Activated CD8-positive, alpha-beta memory T cell treated with anti-CD3 and anti-CD28 coated beads for 4 hours (primary cell): ENCODE data around the gene MXRA7.
"Not testable (repeated sequence)": the region's sequence is repeated elsewhere in the genome, so short reads cannot be mapped to it uniquely, and the experiment has no call there.

Experiments
- DNase-seq, 2 donors: peaks; one replicate each; pipeline ENCODE4 v3.0.0-alpha.2; 2020; ENCODE audit warnings: low read depth in 2 of 2

The MXRA7 gene

DNA sequence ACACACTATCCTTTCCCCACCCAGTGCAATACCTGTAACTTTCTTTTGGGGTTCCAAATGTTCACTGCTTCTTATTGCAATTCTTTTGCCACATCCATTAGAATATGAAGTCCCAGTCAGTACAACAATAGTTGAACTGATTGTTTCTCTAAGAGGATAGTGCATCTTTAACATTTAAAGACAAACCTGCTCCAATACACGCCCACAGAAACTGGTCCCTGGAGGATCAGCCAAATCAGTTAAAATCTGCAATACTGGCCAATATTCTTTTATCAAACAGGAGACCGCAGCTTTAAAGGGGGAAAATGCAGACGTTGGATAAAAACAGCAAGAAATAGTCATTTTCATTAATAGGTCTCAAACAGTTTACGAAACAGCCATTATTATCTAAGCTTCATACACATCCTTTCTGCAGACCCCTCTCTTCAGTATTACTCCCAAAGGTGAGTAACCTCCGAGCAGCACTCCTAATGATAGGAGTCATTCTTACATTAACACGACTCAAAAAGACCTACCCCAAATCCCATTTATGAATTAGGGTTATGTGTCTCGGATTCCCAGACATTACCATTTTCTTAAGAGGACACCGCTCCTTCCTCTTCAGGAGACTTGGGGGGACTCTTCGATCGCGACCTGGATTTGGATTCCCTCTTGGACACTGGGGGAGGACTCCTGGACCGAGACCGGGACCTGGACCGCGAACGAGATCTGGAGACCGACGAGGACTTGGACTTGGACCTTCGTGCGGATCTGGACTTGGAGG lies 25.0 kb upstream of the MXRA7 start:
- DNase-seq = no peak

DNA sequence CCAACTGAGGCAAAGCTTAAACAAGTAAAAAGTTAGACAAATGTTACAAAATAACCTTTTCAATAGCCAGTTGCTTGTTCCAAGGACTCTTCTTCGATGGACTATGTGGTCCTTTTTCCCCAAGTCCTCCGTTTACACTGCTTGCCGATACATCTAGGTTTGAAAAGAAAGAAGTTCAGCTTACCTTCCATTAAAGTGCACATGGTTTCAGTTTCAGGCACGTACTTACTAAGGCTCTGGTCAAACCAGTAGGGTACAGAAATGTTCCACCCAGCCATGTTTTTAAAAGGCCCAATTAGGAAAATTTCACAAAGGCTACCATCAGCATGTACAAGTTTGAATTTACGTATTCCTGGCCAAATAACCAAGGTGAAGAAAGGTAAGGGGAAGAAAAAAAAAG lies 24.2 kb upstream of the MXRA7 start:
- DNase-seq = no peak

DNA sequence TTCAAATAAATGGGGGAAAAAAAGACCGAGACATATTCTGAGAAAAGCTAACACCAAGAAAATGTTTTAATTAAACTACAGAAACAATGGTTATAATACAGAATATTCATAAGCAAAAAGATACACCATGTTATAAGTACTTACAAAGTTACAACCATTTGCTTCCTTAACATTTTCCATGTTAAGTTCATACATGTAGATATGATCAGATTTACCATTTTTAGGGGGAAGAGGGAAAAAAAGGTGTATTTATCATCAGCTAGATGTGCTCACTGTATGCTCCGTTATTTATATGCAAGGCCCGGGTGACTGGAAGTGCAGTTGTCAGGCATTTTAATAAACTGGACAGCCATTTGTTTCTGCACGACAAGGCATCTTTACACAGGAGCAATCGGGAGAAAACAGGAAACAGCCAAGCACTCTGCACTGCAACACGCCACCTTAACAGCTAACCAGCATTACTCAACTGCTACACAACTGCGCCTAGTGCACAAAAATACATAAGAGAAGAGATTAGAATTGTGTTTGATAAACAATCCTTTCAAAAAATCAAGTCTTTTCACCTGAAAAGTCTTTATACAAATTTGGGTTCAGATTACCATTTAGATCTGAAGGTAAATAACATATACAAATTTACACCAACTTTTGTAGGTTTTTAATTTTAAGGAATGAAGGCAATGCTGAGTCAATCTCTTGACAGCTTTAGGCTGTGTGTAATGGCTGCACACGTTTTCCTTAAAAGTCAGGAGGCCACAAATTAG lies 23.5 kb upstream of the MXRA7 start:
- no peak for DNase-seq

DNA sequence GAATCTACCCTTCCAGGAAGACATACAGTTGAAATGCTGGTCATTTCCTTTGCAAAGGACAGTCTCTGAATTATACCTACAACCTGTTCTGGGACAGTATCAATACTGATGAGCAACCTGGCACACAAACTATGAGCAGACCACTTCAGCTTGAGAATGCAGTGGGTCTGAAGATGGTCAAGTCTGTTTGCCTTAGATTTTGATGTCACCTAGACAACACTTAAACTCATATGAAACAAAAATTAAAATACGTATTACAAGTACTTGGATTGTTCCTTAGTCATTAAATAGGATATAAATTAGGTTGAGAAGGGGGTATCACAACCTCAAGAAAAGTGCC lies 22.8 kb upstream of the MXRA7 start:
- DNase-seq = no peak

DNA sequence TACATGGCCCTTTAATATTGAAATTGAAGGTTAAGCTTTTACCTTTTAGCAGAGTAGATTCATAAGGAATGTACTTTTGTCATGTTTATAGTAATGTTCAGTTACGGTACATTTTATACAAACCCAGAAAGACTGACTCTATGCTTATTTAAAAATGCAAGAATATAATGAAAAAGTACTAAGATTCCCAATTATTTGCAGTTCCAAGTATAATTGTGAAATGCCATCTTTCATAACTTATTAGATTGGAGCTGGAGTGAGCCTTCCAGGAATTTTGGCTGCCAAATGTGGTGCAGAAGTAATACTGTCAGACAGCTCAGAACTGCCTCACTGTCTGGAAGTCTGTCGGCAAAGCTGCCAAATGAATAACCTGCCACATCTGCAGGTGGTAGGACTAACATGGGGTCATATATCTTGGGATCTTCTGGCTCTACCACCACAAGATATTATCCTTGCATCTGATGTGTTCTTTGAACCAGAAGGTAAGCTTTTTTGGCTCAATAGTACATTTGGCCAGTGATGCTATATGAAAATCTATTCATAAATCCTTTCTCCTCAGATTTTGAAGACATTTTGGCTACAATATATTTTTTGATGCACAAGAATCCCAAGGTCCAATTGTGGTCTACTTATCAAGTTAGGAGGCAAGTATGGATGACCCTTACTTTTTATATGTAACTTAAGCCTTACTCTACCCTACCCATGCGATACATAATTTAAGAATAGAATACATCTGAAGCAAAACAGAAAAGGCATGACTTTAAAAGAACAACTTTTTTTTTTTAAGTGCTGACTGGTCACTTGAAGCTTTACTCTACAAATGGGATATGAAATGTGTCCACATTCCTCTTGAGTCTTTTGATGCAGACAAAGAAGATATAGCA lies 22.2 kb upstream of the MXRA7 start:
- no peak for DNase-seq

DNA sequence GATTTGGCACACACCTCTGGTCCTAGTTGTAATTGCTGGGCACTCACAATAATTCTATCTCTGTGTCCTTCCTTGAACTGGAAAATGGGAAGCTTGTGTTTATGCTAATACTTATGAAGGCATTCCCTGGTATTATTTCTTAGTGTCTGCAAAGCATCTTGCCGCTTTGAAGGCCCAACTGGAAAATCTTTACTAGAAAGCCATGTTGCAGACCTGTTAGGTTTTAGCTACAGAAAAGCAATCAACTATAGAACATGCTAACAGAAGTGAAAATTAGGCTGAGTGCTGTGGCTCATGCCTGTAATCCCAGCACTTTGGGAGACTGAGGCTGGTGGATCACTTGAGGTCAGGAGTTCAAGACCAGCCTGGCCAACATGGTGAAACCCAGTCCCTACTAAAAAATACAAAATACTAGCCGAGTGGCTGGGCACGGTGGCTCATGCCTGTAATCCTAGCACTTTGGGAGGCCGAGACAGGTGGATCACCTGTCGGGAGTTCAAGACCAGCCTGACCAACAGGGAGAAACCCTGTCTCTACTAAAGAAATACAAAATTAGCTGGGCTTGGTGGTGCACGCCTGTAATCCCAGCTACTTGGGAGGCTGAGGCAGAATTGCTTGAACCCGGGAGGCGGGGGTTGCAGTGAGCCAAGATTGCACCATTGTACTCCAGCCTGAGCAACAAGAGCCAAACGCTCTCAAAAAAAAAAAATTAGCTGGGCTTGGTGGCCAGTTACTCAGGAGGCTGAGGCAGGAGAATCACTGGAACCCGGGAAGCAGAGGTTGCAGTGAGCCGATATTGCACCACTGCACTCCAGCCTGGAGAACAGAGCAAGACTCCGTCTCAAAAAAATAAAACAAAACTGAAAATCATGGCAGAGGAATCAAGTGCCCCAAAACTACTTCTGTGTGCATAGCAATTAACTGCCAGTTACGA lies 21.3 kb upstream of the MXRA7 start:
- DNase-seq = not testable (repeated sequence)

DNA sequence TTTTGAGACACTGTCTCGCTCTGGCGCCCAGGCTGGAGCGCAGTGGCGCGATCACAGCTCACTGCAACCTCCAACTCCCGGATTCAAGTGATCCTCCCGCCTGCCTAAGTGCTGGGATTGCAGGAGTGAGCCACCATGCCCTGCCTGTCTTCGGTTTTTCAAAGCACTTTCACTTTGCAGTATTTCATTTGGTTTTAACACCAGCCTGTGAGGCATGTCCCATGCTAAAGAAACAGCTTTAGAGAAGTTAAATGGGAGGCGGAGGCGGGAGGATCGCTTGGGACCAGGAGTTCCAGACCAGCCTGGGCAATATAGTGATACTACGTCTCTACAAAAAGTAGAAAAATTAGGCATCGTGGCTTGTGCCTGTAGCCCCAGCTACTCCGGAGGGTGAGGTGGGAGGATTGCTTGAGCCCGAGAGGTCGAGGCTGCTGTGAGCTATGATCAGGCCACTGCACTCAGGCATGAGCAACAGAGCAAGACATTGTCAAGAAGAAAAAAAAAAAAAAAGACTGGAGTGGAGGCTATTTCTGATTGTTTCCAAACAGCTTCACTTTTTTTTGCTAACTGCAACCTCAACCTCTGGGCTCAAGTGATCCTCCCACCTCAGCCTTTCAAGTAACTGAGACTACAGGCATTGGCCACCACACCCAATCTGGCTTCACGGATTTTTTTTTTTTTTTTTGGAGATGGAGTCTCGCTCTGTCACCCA lies 17.1 kb upstream of the MXRA7 start:
- DNase-seq = no peak

DNA sequence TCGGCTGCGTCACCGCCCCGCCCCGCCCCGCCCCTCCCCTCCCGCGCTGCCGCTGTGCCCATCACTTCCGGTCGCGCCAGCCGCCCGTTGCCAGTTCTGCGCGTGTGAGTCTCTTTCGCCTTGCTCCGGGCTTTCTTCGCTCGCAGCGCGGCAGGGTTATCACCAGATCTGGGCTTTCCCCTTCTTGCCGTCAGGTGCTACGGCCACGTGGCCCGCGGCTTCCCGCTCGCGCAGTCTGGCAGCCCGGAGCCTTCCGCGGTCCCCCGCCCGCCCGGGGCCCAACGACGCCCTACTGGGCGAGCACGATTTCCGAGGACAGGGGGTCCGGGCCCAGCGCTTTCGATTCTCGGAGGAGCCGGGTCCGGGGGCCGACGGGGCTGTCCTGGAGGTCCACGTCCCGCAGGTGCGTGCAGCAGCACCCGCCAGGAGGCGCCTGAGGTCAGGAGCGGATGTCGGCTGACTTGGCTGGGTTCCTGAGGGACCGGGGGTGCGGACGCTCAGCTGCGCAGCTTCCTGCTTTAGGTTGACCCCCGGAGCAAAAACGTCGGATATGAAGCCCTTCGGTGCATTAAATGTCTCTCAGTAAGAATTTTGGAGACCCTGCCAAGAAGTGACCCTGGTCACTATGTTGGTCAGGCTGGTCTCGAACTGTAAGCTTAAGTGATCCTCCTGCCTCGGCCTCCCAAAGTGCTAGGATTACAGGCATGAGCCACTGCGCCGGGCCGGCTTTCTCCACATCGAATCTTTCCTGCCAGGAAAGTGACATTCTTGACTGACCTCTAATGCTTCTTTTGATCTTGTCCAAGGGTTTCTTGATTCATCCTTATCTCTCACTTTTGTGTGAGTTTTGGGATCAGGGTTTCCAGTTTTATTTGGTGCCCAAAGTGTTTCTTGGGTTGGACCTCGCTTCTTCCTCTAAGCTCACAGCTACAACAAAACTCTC lies 16.3 kb upstream of the MXRA7 start, which contains the start of gene METTL23:
TSS of gene METTL23 (plus strand) at position 64 of the 943 bp plus-strand sequence. CDS start 2,872 bp downstream, outside the sequence.
- DNase-seq = peak in 1 of 2 donors; percentile 62

DNA sequence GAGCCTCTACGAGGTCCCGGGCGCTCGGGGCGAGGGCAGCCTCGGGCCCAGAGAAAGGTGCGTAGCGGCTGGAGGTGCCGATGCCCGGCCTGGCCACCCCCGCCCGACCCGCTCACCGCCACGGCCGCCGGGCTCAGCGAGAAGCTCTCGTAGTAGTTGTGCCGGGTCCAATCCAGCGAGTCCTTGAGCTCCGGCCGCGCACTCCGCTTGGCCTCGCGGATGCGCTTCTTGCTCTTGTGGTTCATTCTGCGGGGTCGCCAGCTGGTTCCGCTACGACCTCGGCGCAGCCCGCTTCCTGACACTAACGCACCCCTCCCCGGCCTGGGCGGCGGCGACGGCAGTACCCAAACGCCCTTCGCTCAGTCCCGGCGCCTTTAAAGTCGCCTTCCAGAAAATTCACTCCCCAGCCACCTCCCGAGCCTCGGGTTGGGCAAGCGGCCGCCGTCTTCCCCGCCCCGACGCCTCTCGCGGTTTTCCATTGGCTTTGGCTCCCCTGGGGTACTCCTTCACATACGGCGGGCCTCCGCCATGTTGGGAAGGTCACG lies 15.5 kb upstream of the MXRA7 start, which contains the start of gene JMJD6:
TSS of gene JMJD6 (minus strand) at position 376 of the 545 bp plus-strand sequence. CDS start at position 245, 131 bp downstream.
- DNase-seq = peak; percentile 85 to 90

DNA sequence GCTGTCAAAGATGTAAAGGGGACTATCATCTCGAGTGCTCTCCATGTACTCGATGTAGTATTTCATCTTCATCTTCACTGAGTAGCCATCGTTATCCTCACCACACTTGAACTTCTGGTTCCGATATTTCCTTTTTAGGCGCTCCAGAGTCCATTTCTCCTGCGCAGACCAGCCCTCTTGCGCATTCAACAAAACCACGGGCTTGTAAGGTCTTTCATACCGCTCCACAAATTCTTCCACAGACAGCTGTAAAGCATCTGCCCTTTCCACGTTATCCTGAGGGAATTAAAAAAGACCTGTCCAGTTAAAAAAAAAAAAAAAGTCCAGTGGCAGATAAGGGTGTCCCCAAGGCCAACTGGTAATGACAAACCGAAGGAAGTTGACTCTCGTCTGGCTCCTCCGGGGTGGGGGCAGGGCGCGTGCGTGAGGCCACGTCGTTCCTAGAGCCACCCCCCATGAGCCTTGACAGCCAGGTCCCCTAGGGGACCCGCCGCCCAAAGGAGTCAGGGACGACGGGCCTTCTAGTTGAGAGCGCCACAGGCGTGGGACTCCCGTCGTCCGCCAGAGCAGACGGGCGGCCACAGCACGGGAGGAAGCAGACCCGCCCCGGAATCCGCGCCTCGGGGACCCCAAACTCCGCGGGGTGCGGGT lies 14.9 kb upstream of the MXRA7 start:
- DNase-seq = peak in 1 of 2 donors; percentile 55

DNA sequence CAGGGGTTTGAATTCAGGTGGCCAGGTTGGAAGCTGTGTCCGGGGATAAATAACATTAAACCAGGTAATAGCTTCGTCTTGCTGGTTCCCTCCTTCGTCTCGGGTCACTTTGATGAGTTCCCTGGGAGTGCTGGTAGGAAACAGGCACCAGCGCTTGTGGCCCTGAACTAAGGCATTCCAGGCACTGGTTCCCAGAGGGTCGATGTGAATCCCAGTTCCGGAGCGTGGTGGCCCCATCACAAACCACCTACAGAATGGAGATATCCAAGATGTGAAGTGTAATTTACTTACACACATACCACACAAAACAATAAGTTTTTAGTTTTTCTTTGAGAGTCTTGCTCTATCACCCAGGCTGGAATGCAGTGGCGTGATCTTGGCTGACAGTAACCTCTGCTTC lies 13.0 kb upstream of the MXRA7 start:
- no peak for DNase-seq

DNA sequence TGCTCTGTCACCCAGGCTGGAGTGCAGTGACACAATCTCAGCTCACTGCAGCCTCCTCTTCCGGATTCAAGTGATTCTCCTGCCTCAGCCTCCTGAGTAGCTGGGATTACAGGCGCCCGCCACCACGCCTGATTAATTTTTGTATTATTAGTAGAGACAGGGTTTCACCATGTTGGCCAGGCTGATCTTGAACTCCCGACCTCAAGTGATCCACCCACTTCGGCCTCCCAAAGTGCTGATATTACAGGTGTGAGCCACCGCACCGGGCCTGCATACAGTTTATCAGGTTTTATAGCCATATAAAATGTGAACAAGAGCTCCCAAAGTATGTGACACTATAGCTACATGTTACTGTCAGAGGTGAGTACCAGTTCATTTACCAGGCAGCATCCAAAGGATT lies 12.2 kb upstream of the MXRA7 start:
- not testable (repeated sequence) for DNase-seq

DNA sequence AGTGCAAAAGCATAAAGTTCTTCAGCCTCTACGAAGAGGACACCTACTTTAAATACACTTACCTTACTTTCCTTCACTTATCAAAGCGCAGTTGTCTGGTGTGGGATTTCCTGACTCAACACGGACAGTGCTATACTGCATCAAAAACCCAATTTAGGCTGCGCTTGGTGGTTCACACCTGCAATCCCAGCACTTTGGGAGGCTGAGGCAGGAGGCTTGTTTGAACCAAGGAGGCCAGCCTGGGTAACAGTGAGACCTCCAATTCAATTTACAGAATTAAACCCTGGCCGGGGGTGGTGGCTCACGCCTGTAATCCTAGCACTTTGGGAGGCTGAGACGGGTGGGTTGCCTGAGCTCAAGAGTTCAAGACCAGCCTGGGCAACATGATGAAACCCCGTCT lies 11.5 kb upstream of the MXRA7 start:
- no peak for DNase-seq

DNA sequence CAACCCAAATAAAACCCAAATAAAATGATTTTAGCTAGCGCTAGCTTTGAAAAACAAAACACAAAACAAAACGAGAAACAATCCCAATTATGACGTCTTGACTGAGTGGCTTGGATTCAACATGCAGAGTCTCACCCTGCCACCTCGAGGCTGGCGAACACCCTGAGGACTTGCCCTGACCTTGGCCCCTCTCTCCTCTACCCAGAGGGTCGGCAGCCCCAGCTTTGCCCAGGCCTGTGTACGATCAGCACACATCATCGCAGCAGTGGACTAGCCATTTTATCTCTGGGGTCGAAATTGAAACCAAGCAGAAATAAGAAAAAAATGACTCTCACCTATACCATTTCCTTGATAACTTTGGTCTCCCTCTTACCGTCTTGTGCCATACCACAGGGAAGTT lies 10.7 kb upstream of the MXRA7 start:
- no peak for DNase-seq

DNA sequence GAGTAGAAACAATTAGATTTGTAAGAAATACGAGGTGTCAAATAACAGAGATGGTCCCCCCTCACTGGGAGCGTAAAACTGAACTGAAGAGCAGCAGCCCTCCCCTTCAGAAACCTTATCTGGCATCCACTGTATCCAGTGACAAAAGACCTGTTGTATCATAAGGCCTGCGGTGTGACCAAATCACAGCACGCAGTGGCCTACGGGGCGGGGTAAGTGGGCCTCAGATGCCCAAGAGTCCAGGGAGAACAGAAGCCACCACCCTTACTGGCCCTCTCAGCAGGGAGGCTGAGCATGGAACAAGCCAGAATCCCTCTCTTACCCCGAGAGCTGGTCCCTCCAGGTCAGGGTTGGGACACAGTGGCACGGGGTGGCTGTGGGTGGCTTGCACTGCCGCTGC lies 10.2 kb upstream of the MXRA7 start:
- DNase-seq = no peak

DNA sequence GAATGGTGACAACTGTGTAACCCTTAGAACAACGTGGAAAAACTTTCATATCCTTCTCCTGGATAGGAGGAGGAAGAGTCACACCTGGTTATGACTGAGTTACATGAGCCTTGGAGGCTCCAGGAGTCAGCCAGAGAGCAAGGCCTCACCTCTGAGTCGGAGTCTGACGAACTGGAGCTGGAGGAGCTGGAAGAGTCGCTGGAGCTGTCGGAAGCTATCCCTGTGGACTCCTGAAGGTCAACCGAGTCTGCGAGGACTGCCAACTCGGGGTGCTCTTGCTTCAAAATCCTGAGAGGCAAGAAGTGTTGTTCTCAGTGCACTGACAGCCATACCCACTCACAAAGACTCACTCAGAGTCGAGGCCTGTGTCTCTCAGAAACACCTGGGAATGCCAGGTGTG lies 9.4 kb upstream of the MXRA7 start:
- DNase-seq = no peak

DNA sequence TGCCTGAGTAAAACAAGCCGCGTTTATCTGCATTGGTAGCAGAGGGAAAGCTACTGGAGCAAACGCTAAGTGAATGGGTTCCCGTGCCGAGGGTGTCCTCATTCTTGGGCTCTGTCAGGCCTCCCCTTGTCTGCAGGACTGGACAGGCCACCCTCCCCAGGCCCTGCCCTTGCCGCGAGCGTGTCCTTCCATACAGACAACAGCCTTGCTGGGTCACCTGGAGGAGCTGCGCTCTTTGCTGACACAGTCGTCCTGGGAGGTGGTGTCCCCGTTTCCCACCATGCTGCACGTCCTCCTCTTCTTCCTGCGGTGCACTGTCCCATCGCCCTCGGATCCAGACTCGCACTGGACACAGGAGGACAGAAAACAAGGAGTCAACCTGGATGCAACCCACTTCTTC lies 7.8 kb upstream of the MXRA7 start:
- DNase-seq = no peak

DNA sequence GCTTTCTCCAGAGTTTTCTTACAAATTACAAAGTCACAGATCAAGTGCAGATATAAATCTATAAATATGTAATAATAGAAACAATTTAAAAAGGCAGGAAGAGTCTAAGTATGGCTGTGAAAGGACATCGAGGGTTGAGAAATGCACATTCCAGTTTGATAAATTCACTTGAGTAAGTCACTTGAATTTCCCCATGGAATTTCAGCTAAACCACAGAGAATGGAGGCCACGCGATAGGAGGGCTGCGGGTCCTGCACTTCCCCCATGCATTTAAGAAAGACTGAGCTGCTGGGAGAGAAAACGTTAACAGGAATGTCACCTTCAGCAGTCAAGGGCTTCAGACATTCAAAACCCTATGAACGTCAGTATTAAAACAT lies 6.1 kb upstream of the MXRA7 start:
- no peak for DNase-seq
